Measurements from ENCODE around the gene ARL5A.

- TF ChIP-seq POLR2AphosphoS5 (IDR thresholded peaks at IDR 0.05; ENCODE audit: low read depth, low read length): no peak
- TF ChIP-seq REST (IDR thresholded peaks at IDR 0.05; ENCODE audit: insufficient read depth in 1 of 2, low read depth in 2 of 2, low read length in 2 of 2): no peak
Observed at GRCh38 chr2:151761193-151761592, 67.0 kb downstream of the ARL5A start.

Data from PFSK-1 (cell line).